Ammon's horn (tissue), 1 donor: ENCODE measurements around the gene TBK1.

Experiments used
- DNase-seq: peaks from one replicate; pipeline ENCODE4 v3.0.0-alpha.2; 2016; ENCODE audit warnings: low spot score

TBK1 gene

GRCh38 chr12:64452559-64453329, 824 bp downstream of the TBK1 start:
- DNase-seq = peak; percentile 15

- DNase-seq = no peak
Measured at GRCh38 chr12:64455506-64455905, 3.6 kb downstream of the TBK1 start.

DNA sequence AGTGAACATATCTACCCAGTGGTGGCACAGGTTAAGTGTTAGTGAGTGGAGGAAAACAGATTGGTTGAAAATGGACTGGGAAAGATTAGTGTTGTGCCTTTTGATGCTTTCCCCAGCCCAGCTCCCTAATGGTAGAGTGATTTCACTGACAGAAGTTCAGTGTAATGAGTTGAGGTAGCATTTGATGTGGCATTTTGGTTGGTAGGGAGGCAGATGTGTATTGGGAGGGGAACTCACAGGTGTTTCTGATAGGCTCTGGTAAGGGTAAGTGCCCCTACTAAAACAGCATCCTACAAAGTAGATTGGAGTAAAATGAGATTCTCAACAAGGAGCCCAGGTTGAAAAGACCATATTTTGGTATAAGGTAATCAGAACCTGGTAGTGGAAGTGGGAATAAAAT, 4.2 kb downstream of the TBK1 start:
- no peak for DNase-seq

- DNase-seq = no peak
Measured at GRCh38 chr12:64457032-64457431, 5.1 kb downstream of the TBK1 start.

DNA sequence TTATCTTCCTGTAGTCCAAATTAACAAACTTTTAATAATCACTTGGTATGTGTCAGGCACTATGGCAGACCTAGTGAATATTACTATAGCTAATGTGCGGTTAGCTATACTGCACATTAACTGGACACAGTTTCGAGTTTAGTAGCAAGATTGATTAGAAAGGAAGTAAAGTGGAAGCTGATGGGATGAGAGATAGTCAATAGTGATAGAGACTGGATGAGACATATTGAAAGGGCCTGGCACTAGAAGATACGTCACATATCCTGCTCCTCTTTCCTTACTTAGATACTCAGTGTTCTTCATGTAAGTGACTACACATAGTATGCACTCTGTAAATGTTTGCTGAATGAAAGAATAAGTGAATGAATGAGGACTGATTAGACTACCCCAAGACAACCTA, 5.5 kb downstream of the TBK1 start:
- no peak for DNase-seq

- DNase-seq = no peak
Measured at GRCh38 chr12:64457923-64458322, 6.0 kb downstream of the TBK1 start.

DNA sequence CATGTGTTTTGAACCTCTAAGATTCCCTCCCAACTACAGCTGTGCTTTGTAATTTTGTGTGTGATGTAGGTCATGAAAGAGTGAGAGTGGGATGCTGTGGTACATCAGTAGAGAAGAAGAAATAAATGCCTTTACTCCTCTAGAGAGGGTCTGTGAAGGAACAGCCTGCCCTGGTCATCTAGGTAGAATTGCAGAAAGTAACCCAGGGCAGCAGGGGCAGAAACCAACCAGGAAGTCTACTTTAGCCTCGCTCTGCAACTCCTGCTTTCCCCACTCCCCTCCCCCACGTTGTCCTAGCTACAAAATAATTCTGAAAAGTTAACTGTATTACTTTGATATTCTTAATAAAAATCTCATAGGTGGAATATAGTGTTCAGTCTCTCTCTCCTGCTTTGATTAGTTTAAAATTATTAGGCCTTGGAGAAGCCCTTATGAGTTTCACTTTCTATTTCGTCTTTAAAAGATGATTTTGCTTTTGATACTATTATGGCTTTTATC, 7.5 kb downstream of the TBK1 start:
- no peak for DNase-seq

- peak; percentile 6 for DNase-seq
Measured at GRCh38 chr12:64461634-64462414, 9.9 kb downstream of the TBK1 start.

- no peak for DNase-seq
Measured at GRCh38 chr12:64466178-64466577, 14.3 kb downstream of the TBK1 start.

DNA sequence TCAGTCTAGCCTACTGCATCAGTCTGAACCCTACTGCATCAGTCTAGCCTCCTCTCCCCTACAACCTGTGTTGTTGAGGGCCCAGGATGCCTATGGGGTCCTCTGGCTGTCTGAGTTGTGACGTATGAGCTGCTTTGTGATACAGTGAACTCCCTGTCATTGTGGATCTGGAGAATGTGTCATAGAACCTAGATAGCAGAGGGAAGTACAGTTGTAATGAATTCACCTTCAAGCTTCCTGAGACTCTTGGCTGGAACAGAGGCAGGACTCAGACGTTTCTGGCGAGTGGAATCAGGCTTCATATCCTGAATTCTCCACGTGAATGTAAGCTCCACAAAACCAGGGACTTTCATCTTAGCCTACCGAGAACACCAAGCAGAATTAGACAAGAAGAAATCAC, 17.0 kb downstream of the TBK1 start:
- DNase-seq = no peak

GRCh38 chr12:64469455-64470142, 17.7 kb downstream of the TBK1 start:
- no peak for DNase-seq

GRCh38 chr12:64470495-64470894, 18.6 kb downstream of the TBK1 start:
- no peak for DNase-seq

- DNase-seq = no peak
Measured at GRCh38 chr12:64473176-64473575, 21.3 kb downstream of the TBK1 start.

GRCh38 chr12:64475518-64475917, 23.6 kb downstream of the TBK1 start:
- DNase-seq = no peak

- DNase-seq = no peak
Measured at GRCh38 chr12:64476844-64477243, 24.9 kb downstream of the TBK1 start.

DNA sequence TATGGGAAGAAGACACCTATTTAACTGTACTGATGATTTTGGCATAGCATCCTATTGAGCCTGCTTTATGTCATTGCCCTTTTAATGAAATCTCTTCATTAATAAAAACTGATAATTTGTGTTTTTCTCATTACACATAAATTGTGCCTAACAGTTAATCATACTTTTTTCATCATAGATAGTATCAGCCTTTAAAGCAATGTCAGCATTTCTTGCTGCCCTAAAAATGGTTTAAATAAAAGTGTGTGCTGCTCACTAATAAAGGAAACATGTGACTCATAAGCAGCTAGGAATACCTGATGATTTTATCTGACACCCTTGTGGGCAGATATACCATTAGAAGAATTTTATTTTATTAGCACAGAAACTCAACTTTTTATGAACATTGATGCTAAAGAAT, 26.7 kb downstream of the TBK1 start:
- no peak for DNase-seq

- no peak for DNase-seq
Measured at GRCh38 chr12:64480148-64480547, 28.2 kb downstream of the TBK1 start.

- DNase-seq = no peak
Measured at GRCh38 chr12:64486657-64487056, 34.7 kb downstream of the TBK1 start.

GRCh38 chr12:64491718-64492117, 39.8 kb downstream of the TBK1 start:
- DNase-seq = no peak

- DNase-seq = no peak
Measured at GRCh38 chr12:64493513-64493912, 41.6 kb downstream of the TBK1 start.

DNA sequence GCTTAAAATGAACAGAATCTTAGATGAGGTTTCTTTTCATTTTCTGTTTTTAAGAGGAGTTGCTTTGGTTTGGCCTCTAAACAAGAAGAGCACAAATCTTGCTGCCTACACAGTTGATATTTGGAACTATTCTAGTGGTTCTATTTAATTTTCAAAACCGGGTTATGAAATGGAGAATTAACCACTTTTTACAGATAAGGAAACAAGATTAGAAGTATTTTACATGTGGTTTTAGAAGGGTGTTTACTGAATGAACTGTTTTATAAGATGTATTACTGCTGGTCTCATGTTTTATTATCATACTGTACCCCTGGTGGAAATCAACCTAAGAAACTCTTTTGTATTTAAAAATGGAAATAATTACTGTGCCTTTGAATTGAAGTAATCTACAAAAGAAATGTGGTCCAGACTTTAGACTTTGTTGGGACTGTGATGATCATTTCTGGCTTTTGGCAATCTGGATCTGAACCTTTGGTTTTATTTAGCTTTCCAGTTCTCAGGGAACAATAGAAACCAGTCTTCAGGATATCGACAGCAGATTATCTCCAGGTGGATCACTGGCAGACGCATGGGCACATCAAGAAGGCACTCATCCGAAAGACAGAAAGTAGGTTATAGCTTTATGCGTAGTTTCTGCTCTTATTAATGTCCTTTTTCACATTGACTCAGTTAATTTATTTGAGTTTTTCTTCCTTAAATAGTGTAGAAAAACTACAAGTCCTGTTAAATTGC, 43.2 kb downstream of the TBK1 start:
- DNase-seq = no peak

GRCh38 chr12:64496839-64497400, 45.0 kb downstream of the TBK1 start:
- no peak for DNase-seq
